HEK293 (cell line): ENCODE results near the gene DEAF1.

Source experiments
- CTCF ChIA-PET: fragments of 350-600 bp; formaldehyde crosslinking; extraction: SDS; loops from one replicate; lab custom pipeline; 2021; ENCODE audit warnings: antibody characterized with exemption; lab: Yijun Ruan, JAX
- POLR2A ChIA-PET: fragments of 300-600 bp; formaldehyde crosslinking; extraction: SDS; loops from one replicate; lab custom pipeline; 2020; ENCODE audit warnings: antibody characterized with exemption, inconsistent platforms; lab: Yijun Ruan, JAX
- H3K27ac ChIP-seq: fragments of 200-500 bp; sonication (Bioruptor generic); 2 replicates; pipeline ENCODE4 v1.5.1; 2014; ENCODE audit warnings: low read depth, low read length, control low read depth, inconsistent platforms; ENCODE audit errors: extremely low read depth
- H3K36me3 ChIP-seq, 2 experiments: fragments of 200-500 bp in 1 of 2; sonication (Bioruptor generic) in 1 of 2; 1 replicate in 1 of 2; 2 replicates in 1 of 2; pipeline ENCODE4 v1.5.1; 2014 to 2017; ENCODE audit warnings: inconsistent platforms in 2 of 2, low read length in 2 of 2; ENCODE audit not compliant: control insufficient read depth in 2 of 2, insufficient read depth in 1 of 2
- H3K4me1 ChIP-seq: fragments of 200-500 bp; sonication (Bioruptor generic); 2 replicates; pipeline ENCODE4 v1.5.1; 2014; ENCODE audit warnings: mild to moderate bottlenecking, low read length, inconsistent platforms; ENCODE audit not compliant: control insufficient read depth, insufficient read depth
- H3K4me3 ChIP-seq: 2 replicates; pipeline ENCODE4 v1.5.1; 2011; ENCODE audit warnings: low read depth, mild to moderate bottlenecking, control low read depth, low read length, moderate library complexity
- H3K9me3 ChIP-seq: fragments of 200-500 bp; sonication (Bioruptor generic); 2 replicates; pipeline ENCODE4 v1.5.1; 2014; ENCODE audit warnings: low read depth, low read length, inconsistent platforms; ENCODE audit not compliant: control insufficient read depth, insufficient read depth
- BCL11B ChIP-seq: fragments of 450-650 bp; formaldehyde crosslinking; IDR thresholded peaks from 2 replicates; pipeline ENCODE4 v1.5.1; 2016; ENCODE audit warnings: low read depth, missing biosample characterization, missing genetic modification characterization
- HOXC10 ChIP-seq: sonication (generic); formaldehyde crosslinking; IDR thresholded peaks from 2 replicates; pipeline ENCODE4 v1.8.1; 2023; ENCODE audit warnings: mild to moderate bottlenecking, missing genetic modification reagents
- SCRT2 ChIP-seq: fragments of 450-650 bp; formaldehyde crosslinking; IDR thresholded peaks from 2 replicates; pipeline ENCODE4 v1.5.1; 2016; ENCODE audit warnings: missing biosample characterization, missing genetic modification characterization
- WT1 ChIP-seq: fragments of 450-650 bp; formaldehyde crosslinking; IDR thresholded peaks from 2 replicates; pipeline ENCODE4 v1.5.1; 2016; ENCODE audit warnings: missing biosample characterization, missing genetic modification characterization
- ZNF157 ChIP-seq: fragments of 450-650 bp; formaldehyde crosslinking; IDR thresholded peaks from 2 replicates; pipeline ENCODE4 v1.5.1; 2016; ENCODE audit warnings: missing biosample characterization, missing genetic modification characterization
- ZNF18 ChIP-seq: fragments of 450-650 bp; formaldehyde crosslinking; IDR thresholded peaks from 2 replicates; pipeline ENCODE4 v1.5.1; 2016; ENCODE audit warnings: missing biosample characterization, missing genetic modification characterization
- ZNF202 ChIP-seq: fragments of 450-650 bp; formaldehyde crosslinking; IDR thresholded peaks from 2 replicates; pipeline ENCODE4 v1.5.1; 2016; ENCODE audit warnings: missing biosample characterization, missing genetic modification characterization, borderline replicate concordance
- ZNF223 ChIP-seq: fragments of 450-650 bp; formaldehyde crosslinking; IDR thresholded peaks from 2 replicates; pipeline ENCODE4 v1.5.1; 2016; ENCODE audit warnings: missing biosample characterization, missing genetic modification characterization
- ZNF391 ChIP-seq: fragments of 450-650 bp; formaldehyde crosslinking; IDR thresholded peaks from 2 replicates; pipeline ENCODE4 v1.5.1; 2016; ENCODE audit warnings: low read depth, missing biosample characterization, missing genetic modification characterization, borderline replicate concordance
- ZNF449 ChIP-seq: fragments of 450-650 bp; formaldehyde crosslinking; IDR thresholded peaks from 2 replicates; pipeline ENCODE4 v1.5.1; 2017; ENCODE audit warnings: missing biosample characterization, mild to moderate bottlenecking, missing genetic modification characterization, moderate library complexity
- ZNF529 ChIP-seq: fragments of 450-650 bp; formaldehyde crosslinking; IDR thresholded peaks from 2 replicates; pipeline ENCODE4 v1.5.1; 2017; ENCODE audit warnings: missing genetic modification characterization, missing biosample characterization; ENCODE audit not compliant: insufficient replicate concordance
- ZNF596 ChIP-seq: fragments of 450-650 bp; IDR thresholded peaks from 2 replicates; pipeline ENCODE4 v1.5.0; 2018; ENCODE audit warnings: missing biosample characterization, mild to moderate bottlenecking, missing genetic modification characterization, moderate library complexity
- ZNF623 ChIP-seq: fragments of 450-650 bp; formaldehyde crosslinking; IDR thresholded peaks from 2 replicates; pipeline ENCODE4 v1.5.1; 2016; ENCODE audit warnings: missing biosample characterization, missing genetic modification characterization
- ZNF677 ChIP-seq: fragments of 450-650 bp; IDR thresholded peaks from 2 replicates; pipeline ENCODE4 v1.5.0; 2018; ENCODE audit warnings: missing biosample characterization, mild to moderate bottlenecking, missing genetic modification characterization, moderate library complexity
- ZSCAN23 ChIP-seq: fragments of 450-650 bp; formaldehyde crosslinking; IDR thresholded peaks from 2 replicates; pipeline ENCODE4 v1.5.1; 2016; ENCODE audit warnings: missing biosample characterization, missing genetic modification characterization
- TF ChIP-seq, protein P1 (sequence below): fragments of 450-650 bp; formaldehyde crosslinking; IDR thresholded peaks from 2 replicates; pipeline ENCODE4 v1.5.1; 2016; ENCODE audit warnings: missing biosample characterization, missing genetic modification characterization, low read depth
- TF ChIP-seq, protein P2 (sequence below): fragments of 450-650 bp; formaldehyde crosslinking; IDR thresholded peaks from 2 replicates; pipeline ENCODE4 v1.5.0; 2017; ENCODE audit warnings: missing biosample characterization, missing genetic modification characterization, borderline replicate concordance

Gene DEAF1

DNA sequence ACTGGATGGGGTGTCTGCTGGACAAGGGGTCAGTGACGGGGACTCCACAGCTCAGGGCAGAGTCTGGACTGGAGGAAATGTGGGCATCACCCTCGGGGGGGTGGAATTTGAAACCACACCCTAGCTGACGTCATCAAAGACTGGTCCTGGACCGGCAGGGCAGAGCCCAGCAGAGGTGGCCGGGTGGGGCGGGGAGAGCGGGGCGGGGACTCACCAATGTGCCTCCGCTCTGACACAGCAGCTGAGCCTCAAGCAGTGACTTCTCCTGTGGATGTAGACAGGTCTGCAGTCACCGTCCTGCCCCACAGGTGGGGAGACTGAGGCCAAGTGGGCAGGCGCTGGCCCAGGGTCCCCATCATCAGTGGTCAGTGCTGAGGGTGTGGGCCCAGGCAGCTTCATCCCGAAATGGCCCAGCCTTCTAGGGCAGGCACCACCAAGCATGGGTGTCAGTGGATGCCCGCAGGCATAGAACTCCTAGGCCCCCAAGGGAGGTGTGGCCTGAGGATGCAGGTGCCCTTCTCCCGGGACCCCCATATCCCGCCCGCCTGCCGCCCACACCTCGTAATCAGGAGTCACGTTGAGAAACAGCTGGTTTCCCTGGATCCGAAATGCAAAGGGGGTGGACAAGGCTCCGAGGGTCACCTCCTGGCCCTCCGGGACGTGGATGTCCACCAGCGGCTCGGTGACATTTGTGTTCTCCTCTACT lies 70.9 kb downstream of the DEAF1 start (continued):
- TF ChIP-seq ZNF157 (no peak), WT1 (tag by site-specific recombination) (no peak), ZNF529 (tag by site-specific recombination) (no peak), SCRT2 (no peak)

DNA sequence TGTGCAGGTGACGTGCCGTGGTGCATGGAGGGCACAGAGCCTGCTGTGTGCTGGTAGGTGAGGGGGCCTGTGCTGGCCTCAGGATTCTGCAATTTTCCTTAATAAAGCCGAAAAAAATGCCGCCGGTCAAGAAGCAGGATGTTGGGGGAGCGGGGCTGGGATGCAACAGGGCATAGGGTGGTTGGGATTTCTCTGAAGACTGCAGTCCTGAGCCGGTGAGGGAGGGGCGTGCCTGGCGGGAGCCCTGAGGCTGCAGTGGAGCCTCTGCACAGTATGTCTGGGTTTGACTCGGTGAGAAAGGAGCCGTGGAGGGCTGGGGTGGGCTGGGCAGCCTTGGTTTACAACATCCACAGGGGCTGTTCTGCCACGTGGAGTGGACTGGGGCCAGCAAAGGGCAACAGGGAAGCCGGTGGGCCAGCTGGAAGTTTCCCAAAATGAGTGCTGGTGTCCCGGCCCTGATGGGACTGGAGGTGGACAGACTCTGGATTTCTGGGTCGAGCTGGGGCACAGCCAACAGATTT lies 71.6 kb downstream of the DEAF1 start:
- Histone ChIP-seq H3K4me1 (no peaks in the 10 kb centered on the region), H3K9me3 (no peaks in the 10 kb centered on the region), H3K4me3 (no peak overlapping the region), H3K27ac (no peak overlapping the region), H3K36me3 (peaks cover 0 to 6% of the 10 kb centered on the region in 2 experiments; a peak in 1 of 3 replicates)
- POLR2A ChIA-PET, result interaction anchor here (0.6 kb wide), 1 partner anchor 52 kb away, joined by 3 read pairs; no protein-coding TSS in a partner anchor
- TF ChIP-seq ZNF596 (tag by site-specific recombination), result no peak
- TF ChIP-seq SCRT2, result peak; percentile 71
- CTCF ChIA-PET, result interaction anchor here (1.0 kb wide), 1 partner anchor 100 kb away, joined by 4 read pairs; no protein-coding TSS in a partner anchor

DNA sequence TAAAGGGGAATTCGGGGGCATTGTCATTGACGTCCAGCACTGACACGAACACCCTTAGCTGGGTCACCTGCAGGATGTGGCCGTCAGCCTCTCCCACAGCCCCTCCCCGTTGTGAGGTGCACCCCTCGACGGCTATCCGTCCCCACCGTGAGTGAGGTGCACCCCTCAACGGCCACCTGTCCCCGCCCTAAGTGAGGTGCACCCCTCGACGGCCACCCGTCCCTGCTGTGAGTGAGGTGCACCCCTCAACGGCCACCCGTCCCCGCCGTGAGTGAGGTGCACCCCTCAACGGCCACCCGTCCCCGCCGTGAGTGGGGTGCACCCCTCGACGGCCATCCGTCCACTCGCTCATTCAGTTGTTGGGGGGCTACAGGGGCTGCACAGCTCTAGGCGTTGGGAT lies 73.2 kb downstream of the DEAF1 start:
- no peaks in the 10 kb centered on the region for H3K9me3 ChIP-seq
- ChIA-PET CTCF (interaction anchor here (0.6 kb wide), 1 partner anchor 112 kb away, joined by 3 read pairs; no protein-coding TSS in a partner anchor), POLR2A (no interaction called here)
- no peaks in the 10 kb centered on the region for H3K4me1 ChIP-seq
- peaks cover 0 to 13% of the 10 kb centered on the region in 2 experiments; a peak in 1 of 3 replicates for H3K36me3 ChIP-seq
- no peak overlapping the region for H3K4me3 ChIP-seq
- no peak overlapping the region for H3K27ac ChIP-seq
- TF ChIP-seq ZNF449 (tag by site-specific recombination) (no peak), BCL11B (tag by site-specific recombination) (no peak), ZNF677 (no peak), HOXC10 (CRISPR knock-in tag) (no peak), ZNF202 (no peak), ZNF223 (tag by site-specific recombination) (no peak), ZSCAN23 (tag by site-specific recombination) (no peak), ZNF391 (tag by site-specific recombination) (no peak), ZNF623 (tag by site-specific recombination) (no peak), ZNF18 (tag by site-specific recombination) (no peak)
- TF ChIP-seq, protein P1, sequence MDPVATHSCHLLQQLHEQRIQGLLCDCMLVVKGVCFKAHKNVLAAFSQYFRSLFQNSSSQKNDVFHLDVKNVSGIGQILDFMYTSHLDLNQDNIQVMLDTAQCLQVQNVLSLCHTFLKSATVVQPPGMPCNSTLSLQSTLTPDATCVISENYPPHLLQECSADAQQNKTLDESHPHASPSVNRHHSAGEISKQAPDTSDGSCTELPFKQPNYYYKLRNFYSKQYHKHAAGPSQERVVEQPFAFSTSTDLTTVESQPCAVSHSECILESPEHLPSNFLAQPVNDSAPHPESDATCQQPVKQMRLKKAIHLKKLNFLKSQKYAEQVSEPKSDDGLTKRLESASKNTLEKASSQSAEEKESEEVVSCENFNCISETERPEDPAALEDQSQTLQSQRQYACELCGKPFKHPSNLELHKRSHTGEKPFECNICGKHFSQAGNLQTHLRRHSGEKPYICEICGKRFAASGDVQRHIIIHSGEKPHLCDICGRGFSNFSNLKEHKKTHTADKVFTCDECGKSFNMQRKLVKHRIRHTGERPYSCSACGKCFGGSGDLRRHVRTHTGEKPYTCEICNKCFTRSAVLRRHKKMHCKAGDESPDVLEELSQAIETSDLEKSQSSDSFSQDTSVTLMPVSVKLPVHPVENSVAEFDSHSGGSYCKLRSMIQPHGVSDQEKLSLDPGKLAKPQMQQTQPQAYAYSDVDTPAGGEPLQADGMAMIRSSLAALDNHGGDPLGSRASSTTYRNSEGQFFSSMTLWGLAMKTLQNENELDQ, result no peak
- TF ChIP-seq, protein P2, sequence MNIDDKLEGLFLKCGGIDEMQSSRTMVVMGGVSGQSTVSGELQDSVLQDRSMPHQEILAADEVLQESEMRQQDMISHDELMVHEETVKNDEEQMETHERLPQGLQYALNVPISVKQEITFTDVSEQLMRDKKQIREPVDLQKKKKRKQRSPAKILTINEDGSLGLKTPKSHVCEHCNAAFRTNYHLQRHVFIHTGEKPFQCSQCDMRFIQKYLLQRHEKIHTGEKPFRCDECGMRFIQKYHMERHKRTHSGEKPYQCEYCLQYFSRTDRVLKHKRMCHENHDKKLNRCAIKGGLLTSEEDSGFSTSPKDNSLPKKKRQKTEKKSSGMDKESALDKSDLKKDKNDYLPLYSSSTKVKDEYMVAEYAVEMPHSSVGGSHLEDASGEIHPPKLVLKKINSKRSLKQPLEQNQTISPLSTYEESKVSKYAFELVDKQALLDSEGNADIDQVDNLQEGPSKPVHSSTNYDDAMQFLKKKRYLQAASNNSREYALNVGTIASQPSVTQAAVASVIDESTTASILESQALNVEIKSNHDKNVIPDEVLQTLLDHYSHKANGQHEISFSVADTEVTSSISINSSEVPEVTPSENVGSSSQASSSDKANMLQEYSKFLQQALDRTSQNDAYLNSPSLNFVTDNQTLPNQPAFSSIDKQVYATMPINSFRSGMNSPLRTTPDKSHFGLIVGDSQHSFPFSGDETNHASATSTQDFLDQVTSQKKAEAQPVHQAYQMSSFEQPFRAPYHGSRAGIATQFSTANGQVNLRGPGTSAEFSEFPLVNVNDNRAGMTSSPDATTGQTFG (tag by site-specific recombination), result no peak
